PC-9 (cell line): ENCODE data around the gene KCTD20.

Experiments used
- CTCF ChIP-seq: fragments of 200-600 bp; sonication (generic); conservative IDR thresholded peaks from 2 replicates; pipeline ENCODE4 v1.6.1; 2017; ENCODE audit warnings: mixed run types, antibody characterized with exemption, mild to moderate bottlenecking, moderate library complexity
- EZH2 ChIP-seq: fragments of 200-600 bp; sonication (generic); IDR thresholded peaks from 2 replicates; pipeline ENCODE4 v1.8.0; 2017; ENCODE audit warnings: antibody characterized with exemption, low read depth

- TF ChIP-seq CTCF (no peak), EZH2 (no peak)
Observed at GRCh38 chr6:36516988-36517387, 74.2 kb downstream of the KCTD20 start.
